Measurements from ENCODE around the gene HTR4.

Gene HTR4

DNA sequence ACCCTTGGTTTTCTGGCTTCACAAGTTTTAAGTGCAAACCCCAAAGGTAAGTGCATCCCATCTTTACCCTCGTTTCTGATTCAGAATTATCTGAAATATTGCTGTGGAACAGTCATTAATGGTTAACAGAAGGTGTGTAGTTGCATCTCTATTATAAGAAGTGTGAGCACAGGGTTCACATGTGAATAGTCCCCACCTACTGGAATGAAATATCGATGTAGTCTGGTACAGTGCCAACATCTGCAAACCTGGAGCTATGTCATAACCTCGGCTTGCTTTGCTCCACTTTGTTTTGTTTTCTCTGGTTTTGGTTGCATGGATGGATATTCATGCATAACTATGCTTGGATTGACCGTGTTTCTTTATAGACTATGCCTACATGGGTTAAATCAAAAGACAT is 12.6 kb downstream of the HTR4 start:
- Histone ChIP-seq H3K79me2 (ENCODE audit: low read length) (no peaks in the 10 kb centered on the region), H3K9ac (ENCODE audit: low read length) (no peak overlapping the region)
- TF ChIP-seq CTCF (IDR thresholded peaks at IDR 0.05; ENCODE audit: low read depth, low read length) (no peak), EZH2phosphoT487 (IDR thresholded peaks at IDR 0.05; ENCODE audit: low read depth) (no peak)

DNA sequence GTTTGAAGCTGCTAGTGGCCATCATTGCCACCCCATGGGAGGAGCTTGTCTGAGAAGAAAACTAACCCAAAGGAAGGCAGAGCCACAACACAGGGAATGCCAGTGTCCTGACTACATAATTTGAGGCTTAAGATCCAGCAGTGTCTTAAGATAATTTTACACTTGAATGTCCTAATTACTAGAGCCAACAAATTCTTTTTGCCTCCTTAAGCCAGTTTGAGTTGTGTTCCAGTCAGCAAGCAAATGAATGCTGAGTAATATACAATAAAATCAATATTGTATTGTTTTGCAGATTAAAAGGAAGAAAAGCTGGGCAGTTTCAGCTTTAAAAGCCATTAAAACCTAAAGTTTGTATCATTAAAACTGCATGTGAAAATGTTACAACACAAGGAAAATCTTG is 13.9 kb downstream of the HTR4 start:
- Histone ChIP-seq H4K20me1 (ENCODE audit: insufficient read depth, low read length) (no peaks in the 10 kb centered on the region), H3K9me3 (ENCODE audit: insufficient read depth, low read length) (no peaks in the 10 kb centered on the region), H3K36me3 (replicated peaks; ENCODE audit: low read depth, low read length) (no peaks in the 10 kb centered on the region), H3K9ac (ENCODE audit: low read length) (no peak overlapping the region), H3K27me3 (ENCODE audit: low read depth, low read length) (peaks cover 16% of the 10 kb centered on the region), H3K4me2 (ENCODE audit: low read length) (no peak overlapping the region), H3K4me3 (ENCODE audit: low read length) (no peak overlapping the region), H2AFZ (ENCODE audit: low read depth, low read length) (no peak overlapping the region), H3K4me1 (ENCODE audit: low read length) (no peaks in the 10 kb centered on the region), H3K27ac (ENCODE audit: low read length) (no peak overlapping the region), H3K79me2 (ENCODE audit: low read length) (no peaks in the 10 kb centered on the region)
- TF ChIP-seq EZH2phosphoT487 (IDR thresholded peaks at IDR 0.05; ENCODE audit: low read depth) = no peak
- no peak for TF ChIP-seq CTCF (IDR thresholded peaks at IDR 0.05; ENCODE audit: low read depth, low read length)

More for the DNA sequence above, 12.6 kb downstream of the HTR4 start:
- no peaks in the 10 kb centered on the region for H4K20me1 ChIP-seq (ENCODE audit: insufficient read depth, low read length)
- no peak overlapping the region for H3K4me3 ChIP-seq (ENCODE audit: low read length)
- no peaks in the 10 kb centered on the region for H3K36me3 ChIP-seq (replicated peaks; ENCODE audit: low read depth, low read length)
- H3K4me1 ChIP-seq (ENCODE audit: low read length) = no peaks in the 10 kb centered on the region
- H2AFZ ChIP-seq (ENCODE audit: low read depth, low read length) = no peak overlapping the region
- no peak overlapping the region for H3K4me2 ChIP-seq (ENCODE audit: low read length)
- H3K27me3 ChIP-seq (ENCODE audit: low read depth, low read length) = peaks cover 16% of the 10 kb centered on the region
- no peaks in the 10 kb centered on the region for H3K9me3 ChIP-seq (ENCODE audit: insufficient read depth, low read length)
- H3K27ac ChIP-seq (ENCODE audit: low read length) = no peak overlapping the region

- H2AFZ ChIP-seq (ENCODE audit: low read depth, low read length) = no peak overlapping the region
- no peaks in the 10 kb centered on the region for H4K20me1 ChIP-seq (ENCODE audit: insufficient read depth, low read length)
- H3K4me1 ChIP-seq (ENCODE audit: low read length) = no peaks in the 10 kb centered on the region
- H3K4me2 ChIP-seq (ENCODE audit: low read length) = no peak overlapping the region
- no peak overlapping the region for H3K9ac ChIP-seq (ENCODE audit: low read length)
- no peak overlapping the region for H3K4me3 ChIP-seq (ENCODE audit: low read length)
- H3K27ac ChIP-seq (ENCODE audit: low read length) = no peak overlapping the region
- TF ChIP-seq CTCF (IDR thresholded peaks at IDR 0.05; ENCODE audit: low read depth, low read length) (no peak), EZH2phosphoT487 (IDR thresholded peaks at IDR 0.05; ENCODE audit: low read depth) (no peak)
- H3K9me3 ChIP-seq (ENCODE audit: insufficient read depth, low read length) = no peaks in the 10 kb centered on the region
- H3K36me3 ChIP-seq (replicated peaks; ENCODE audit: low read depth, low read length) = no peaks in the 10 kb centered on the region
- H3K79me2 ChIP-seq (ENCODE audit: low read length) = no peaks in the 10 kb centered on the region
- peaks cover 16% of the 10 kb centered on the region for H3K27me3 ChIP-seq (ENCODE audit: low read depth, low read length)
These were observed 15.2 kb downstream of the HTR4 start for GRCh38 chr5:148639081-148639480.

DNA sequence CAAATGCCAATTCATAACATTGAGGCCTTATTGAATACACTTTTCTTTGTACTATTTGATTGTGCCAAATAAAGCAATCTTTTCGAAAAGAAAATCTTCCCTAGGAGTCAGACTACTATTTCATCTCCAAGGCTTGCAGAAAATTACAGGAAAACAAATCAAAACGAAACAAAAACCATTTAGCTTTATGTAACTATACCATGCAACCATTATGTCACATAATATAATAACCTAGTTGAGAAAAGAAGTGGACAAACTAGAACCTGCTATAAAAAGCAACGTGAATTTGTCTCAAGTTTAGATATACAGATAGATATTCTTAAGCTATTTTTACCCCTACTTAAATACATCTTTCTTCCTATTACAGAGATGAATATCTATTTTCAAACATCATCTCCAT is 18.0 kb downstream of the HTR4 start:
- H3K4me1 ChIP-seq (ENCODE audit: low read length) = no peaks in the 10 kb centered on the region
- H2AFZ ChIP-seq (ENCODE audit: low read depth, low read length) = no peak overlapping the region
- H3K27me3 ChIP-seq (ENCODE audit: low read depth, low read length) = peaks cover 9% of the 10 kb centered on the region; the same call in 1 of the 2 replicates
- H3K9ac ChIP-seq (ENCODE audit: low read length) = no peak overlapping the region
- no peaks in the 10 kb centered on the region for H3K79me2 ChIP-seq (ENCODE audit: low read length)
- no peaks in the 10 kb centered on the region for H4K20me1 ChIP-seq (ENCODE audit: insufficient read depth, low read length)
- TF ChIP-seq EZH2phosphoT487 (IDR thresholded peaks at IDR 0.05; ENCODE audit: low read depth) (no peak), CTCF (IDR thresholded peaks at IDR 0.05; ENCODE audit: low read depth, low read length) (no peak)
- H3K4me2 ChIP-seq (ENCODE audit: low read length) = no peak overlapping the region
- H3K9me3 ChIP-seq (ENCODE audit: insufficient read depth, low read length) = no peaks in the 10 kb centered on the region
- H3K27ac ChIP-seq (ENCODE audit: low read length) = no peak overlapping the region
- no peaks in the 10 kb centered on the region for H3K36me3 ChIP-seq (replicated peaks; ENCODE audit: low read depth, low read length)
- no peak overlapping the region for H3K4me3 ChIP-seq (ENCODE audit: low read length)
